ENCODE data around the gene CLCF1. TPM values are rescaled to one million over a fixed set of nuclear protein-coding genes. Genes with fewer than 3 reads are reported as not detected.

CLCF1 gene
- total RNA-seq, result not detected

GRCh38 chr11:67372993-67373647 is at the start of gene CLCF1:
Gene CLCF1 (minus strand): TSS chr11:67373598. CDS start chr11:67373539, 59 bp downstream.

GRCh38 chr11:67415501-67416304 is 42.3 kb upstream of the CLCF1 start, which contains the start of gene CARNS1:
Gene CARNS1 (plus strand): TSS chr11:67415678. CDS start chr11:67416200, 522 bp downstream.

GRCh38 chr11:67401495-67402191 is 28.2 kb upstream of the CLCF1 start, which contains the start of gene PPP1CA:
Gene PPP1CA (minus strand): TSS chr11:67401858. CDS start chr11:67401782, 76 bp downstream.

GRCh38 chr11:67391304-67392182 is 18.1 kb upstream of the CLCF1 start, which contains the start of gene RAD9A:
Gene RAD9A (plus strand): TSS chr11:67391986. CDS start chr11:67392045, 59 bp downstream.

GRCh38 chr11:67353317-67354074 is 19.9 kb downstream of the CLCF1 start, which contains the start of gene POLD4:
Gene POLD4 (minus strand): TSS chr11:67353546. CDS start chr11:67353399, 147 bp downstream.

Small RNA genes lying within 50 kb of the gene (small RNA-seq; reads per million reads assigned to genes)
- gene RN7SKP239 (not detected), gene RNU6-1238P (not detected)

Other genes with a start within 250 kb of the CLCF1 start
- 53.3 TPM for gene GRK2, start 107.1 kb downstream of the CLCF1 start, total RNA-seq
- 57.7 TPM for gene ANKRD13D, start 84.3 kb downstream of the CLCF1 start, total RNA-seq
- 4.6 TPM for gene SSH3, start 70.1 kb downstream of the CLCF1 start, total RNA-seq
- 4.2 TPM for gene POLD4, start 20.1 kb downstream of the CLCF1 start, total RNA-seq
- gene RAD9A, start 18.4 kb upstream of the CLCF1 start, total RNA-seq, result 15.5 TPM
- gene PPP1CA, start 28.3 kb upstream of the CLCF1 start, total RNA-seq, result 65.0 TPM
- gene TBC1D10C, start 30.5 kb upstream of the CLCF1 start, total RNA-seq, result 0.46 TPM
- gene CARNS1, start 42.1 kb upstream of the CLCF1 start, total RNA-seq, result 0.23 TPM
- gene RPS6KB2, start 54.9 kb upstream of the CLCF1 start, total RNA-seq, result 12.9 TPM
- not detected for gene PTPRCAP, start 64.1 kb upstream of the CLCF1 start, total RNA-seq
- 28.8 TPM for gene CORO1B, start 69.9 kb upstream of the CLCF1 start, total RNA-seq
- not detected for gene GPR152, start 79.1 kb upstream of the CLCF1 start, total RNA-seq
- gene CABP4, start 81.8 kb upstream of the CLCF1 start, total RNA-seq, result 0.23 TPM
- gene TMEM134, start 95.7 kb upstream of the CLCF1 start, total RNA-seq, result 9.5 TPM
- gene AIP, start 109.4 kb upstream of the CLCF1 start, total RNA-seq, result 53.7 TPM
- 81.7 TPM for gene PITPNM1, start 131.8 kb upstream of the CLCF1 start, total RNA-seq
- 9.5 TPM for gene CDK2AP2, start 134.6 kb upstream of the CLCF1 start, total RNA-seq
- not detected for gene CABP2, start 149.8 kb upstream of the CLCF1 start, total RNA-seq
- gene GSTP1, start 210.2 kb upstream of the CLCF1 start, total RNA-seq, result 215 TPM
- gene NDUFV1, start 233.3 kb upstream of the CLCF1 start, total RNA-seq, result 188 TPM

All from diencephalon (tissue), 1 donor.